ENCODE results near the gene MRPL12.

Gene MRPL12

GRCh38 chr17:81740395-81740961 is 37.3 kb downstream of the MRPL12 start:
- DNase-seq (ENCODE audit: low read depth, low spot score), result no peak

- no peak for DNase-seq (ENCODE audit: low read depth, low spot score)
These were observed 38.0 kb downstream of the MRPL12 start for GRCh38 chr17:81741049-81741593.

DNA sequence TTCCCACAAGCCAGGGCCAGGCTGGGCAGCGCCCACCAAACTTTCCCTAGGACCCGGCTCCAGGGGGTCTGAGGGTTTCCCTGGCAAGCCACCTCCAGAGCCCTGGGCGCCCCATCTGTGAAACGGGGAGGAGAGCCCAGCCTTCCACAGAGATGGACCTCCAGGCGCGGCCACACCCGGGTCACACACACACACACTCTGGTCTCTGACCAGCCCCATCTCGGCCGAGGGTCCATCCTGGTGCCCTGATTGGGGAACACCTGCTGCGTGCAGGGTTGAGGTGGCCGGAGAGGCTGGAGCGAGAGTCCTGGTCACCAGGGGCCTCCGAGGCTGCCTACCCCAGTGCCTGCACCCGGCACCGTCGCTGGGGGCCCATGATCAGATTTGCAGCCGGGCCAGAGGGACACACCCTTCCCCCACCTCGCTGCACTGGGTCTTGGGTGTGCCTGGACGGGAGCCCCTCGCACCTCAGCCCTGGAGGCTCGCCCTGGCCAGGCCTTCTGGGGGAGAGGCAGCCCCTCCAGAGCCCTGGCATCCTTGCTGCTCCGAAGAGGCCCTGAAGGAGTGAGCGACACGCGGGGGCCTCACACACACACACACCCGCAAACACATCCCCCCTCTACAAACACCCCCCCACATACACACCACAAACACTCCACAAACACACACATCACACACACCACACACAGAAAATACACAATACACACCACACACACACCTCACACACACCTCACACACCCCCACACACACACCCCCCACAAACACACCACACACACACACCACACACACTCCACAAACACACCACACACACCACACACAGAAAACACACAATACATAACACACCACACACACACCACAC is 38.7 kb downstream of the MRPL12 start:
- no peak for DNase-seq (ENCODE audit: low read depth, low spot score)
